ENCODE data around the gene KRTAP10-10. TPM values are rescaled to one million over a fixed set of nuclear protein-coding genes. Genes with fewer than 3 reads are reported as not detected.
"Not testable (repeated sequence)": the region's sequence is repeated elsewhere in the genome, so short reads cannot be mapped to it uniquely, and the experiment has no call there.

KRTAP10-10 gene
- polyA plus RNA-seq, 1 experiment, result not detected

DNA sequence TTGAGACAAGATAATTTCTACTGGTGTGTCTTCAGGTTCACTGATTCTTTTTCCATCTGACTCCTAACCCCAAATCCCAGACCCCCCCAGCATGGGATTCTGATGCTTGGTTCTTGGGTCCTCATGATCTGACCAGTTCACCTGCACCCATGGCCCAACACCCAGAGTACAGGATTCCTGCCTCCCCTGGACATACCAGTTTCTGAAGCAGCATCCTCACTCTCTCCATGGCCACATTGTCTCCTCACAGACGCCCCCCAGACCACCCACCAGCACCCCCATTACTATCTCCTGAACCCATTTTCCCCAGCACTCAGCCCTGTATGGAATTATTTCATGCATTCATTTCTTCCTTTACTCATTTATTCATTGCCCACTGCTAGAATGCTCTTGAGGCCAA is 19.7 kb downstream of the KRTAP10-10 start:
- ChIA-PET POLR2A (no interaction called here), CTCF (no interaction called here)
- Histone ChIP-seq H3K27me3 (ENCODE audit: control insufficient read depth, insufficient read depth, low read length) (no peaks in the 10 kb centered on the region), H3K4me3 (ENCODE audit: low read depth, low read length) (no peak overlapping the region), H3K27ac (ENCODE audit: low read depth, low read length) (no peak overlapping the region), H3K9me3 (ENCODE audit: control insufficient read depth, insufficient read depth, low read length) (peaks cover 16% of the 10 kb centered on the region; the same call in 1 of the 2 replicates)
- DNase-seq (ENCODE audit: low read depth, low spot score), result no peak
- TF ChIP-seq, protein P1, sequence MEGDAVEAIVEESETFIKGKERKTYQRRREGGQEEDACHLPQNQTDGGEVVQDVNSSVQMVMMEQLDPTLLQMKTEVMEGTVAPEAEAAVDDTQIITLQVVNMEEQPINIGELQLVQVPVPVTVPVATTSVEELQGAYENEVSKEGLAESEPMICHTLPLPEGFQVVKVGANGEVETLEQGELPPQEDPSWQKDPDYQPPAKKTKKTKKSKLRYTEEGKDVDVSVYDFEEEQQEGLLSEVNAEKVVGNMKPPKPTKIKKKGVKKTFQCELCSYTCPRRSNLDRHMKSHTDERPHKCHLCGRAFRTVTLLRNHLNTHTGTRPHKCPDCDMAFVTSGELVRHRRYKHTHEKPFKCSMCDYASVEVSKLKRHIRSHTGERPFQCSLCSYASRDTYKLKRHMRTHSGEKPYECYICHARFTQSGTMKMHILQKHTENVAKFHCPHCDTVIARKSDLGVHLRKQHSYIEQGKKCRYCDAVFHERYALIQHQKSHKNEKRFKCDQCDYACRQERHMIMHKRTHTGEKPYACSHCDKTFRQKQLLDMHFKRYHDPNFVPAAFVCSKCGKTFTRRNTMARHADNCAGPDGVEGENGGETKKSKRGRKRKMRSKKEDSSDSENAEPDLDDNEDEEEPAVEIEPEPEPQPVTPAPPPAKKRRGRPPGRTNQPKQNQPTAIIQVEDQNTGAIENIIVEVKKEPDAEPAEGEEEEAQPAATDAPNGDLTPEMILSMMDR (IDR thresholded peaks at IDR 0.05; ENCODE audit: low read depth, low read length), result no peak

DNA sequence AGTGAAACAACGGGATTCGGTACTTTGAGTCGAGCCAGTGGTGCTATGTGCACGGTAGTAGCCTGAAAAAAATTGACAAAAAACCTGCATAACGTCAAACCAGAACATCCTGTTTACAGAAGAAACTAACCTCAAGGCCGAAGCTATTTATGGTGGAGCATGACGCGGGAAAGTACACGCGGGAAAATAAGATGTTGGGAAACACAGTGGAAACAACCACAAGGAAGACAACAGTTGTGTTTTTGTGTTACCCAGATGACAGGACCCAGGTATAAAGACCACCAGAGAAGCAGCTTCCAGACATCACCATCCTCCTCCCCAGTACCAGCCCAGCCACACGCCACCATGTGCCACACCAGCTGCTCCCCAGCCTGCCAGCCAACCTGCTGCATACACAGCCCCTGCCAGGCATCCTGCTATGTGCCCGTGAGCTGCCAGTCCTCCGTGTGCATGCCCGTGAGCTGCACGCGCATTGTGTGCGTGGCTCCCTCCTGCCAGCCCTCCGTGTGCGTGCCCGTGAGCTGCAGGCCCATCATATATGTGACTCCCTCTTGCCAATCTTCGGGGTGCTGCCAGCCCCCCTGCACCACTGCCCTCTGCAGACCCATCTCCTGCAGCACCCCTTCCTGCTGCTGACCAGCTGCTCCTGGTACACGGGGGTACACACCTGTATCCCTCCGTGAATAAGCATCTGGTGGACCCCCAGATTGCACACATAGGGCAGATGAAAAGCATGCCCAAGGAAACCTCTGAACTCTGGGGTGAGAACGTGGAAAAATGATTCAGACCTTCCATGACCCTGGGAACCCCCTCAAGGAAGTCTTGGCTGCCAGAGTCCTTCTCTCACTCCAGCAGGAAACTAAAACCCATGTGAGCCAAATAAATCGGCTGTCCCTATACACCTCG is 20.7 kb downstream of the KRTAP10-10 start, which contains the start of gene KRTAP12-3:
Gene KRTAP12-3, plus strand, starts transcription at position 298 of the 906 bp plus-strand sequence. Its CDS starts 48 bp downstream, at position 346.
- TF ChIP-seq, protein P1 (IDR thresholded peaks at IDR 0.05; ENCODE audit: low read depth, low read length), result no peak
- POLR2A ChIA-PET, result no interaction called here
- H3K4me3 ChIP-seq (ENCODE audit: low read depth, low read length), result no peak within 1 kb of the TSS
- DNase-seq (ENCODE audit: low read depth, low spot score), result no peak
- CTCF ChIA-PET, result no interaction called here
- peaks cover 16% of the 10 kb centered on the region; the same call in 1 of the 2 replicates for H3K9me3 ChIP-seq (ENCODE audit: control insufficient read depth, insufficient read depth, low read length)
- no peaks in the 10 kb centered on the region for H3K27me3 ChIP-seq (ENCODE audit: control insufficient read depth, insufficient read depth, low read length)
- H3K27ac ChIP-seq (ENCODE audit: low read depth, low read length), result no peak within 1 kb of the TSS

DNA sequence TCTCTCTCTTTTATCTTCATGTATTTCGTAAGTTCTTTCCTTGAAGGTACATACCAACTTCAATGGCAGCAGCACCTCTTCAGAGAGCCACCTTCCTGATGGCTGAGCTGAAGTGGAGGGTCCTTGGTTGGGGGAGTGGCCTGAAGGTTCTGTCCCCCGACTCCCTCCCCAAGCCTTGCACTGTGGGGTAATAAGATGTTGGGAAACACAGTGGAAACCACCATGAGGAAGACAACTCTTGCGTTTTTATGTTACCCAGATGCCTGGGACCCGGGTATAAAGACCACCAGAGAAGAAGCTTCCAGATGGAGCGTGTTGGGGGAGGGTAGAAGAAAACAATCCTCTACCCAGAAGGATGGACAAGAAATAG is 21.4 kb downstream of the KRTAP10-10 start:
- Histone ChIP-seq H3K9me3 (ENCODE audit: control insufficient read depth, insufficient read depth, low read length) (peaks cover 14% of the 10 kb centered on the region; the same call in 1 of the 2 replicates), H3K27me3 (ENCODE audit: control insufficient read depth, insufficient read depth, low read length) (no peaks in the 10 kb centered on the region), H3K27ac (ENCODE audit: low read depth, low read length) (no peak overlapping the region), H3K4me3 (ENCODE audit: low read depth, low read length) (no peak overlapping the region)
- no peak for DNase-seq (ENCODE audit: low read depth, low spot score)
- CTCF ChIA-PET, result no interaction called here
- TF ChIP-seq, protein P1 (IDR thresholded peaks at IDR 0.05; ENCODE audit: low read depth, low read length), result no peak
- POLR2A ChIA-PET, result no interaction called here

DNA sequence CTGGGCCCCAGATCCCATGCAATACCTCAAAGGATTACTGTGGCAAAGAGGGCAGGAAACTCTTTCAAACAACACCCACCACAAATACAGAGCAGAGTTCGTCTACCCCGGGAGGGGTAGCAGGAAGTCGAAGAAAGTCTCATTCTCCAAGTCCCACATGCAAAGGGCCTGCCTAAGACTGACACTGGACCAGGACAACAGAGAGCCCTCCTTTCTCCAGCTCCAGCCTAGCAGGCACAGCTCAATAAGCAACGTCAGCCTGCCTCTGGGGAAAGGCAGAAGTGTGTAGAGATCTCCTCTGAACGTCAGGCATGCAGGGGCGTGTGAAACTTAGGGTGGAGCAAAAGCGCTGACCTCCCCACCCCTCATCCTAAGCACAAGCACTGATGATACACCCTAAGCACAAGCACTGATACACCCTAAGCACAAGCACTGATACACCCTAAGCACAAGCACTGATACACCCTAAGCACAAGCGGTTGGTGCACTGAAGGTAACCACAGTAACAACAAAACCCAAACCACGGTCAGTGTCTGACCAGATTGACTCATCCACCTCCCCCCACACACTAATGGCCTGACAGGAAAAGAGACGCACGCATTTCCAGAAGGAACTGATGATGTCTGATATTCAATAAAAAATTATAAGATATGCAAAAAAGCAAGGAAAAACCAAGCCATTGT is 21.9 kb downstream of the KRTAP10-10 start:
- TF ChIP-seq, protein P1 (IDR thresholded peaks at IDR 0.05; ENCODE audit: low read depth, low read length), result no peak
- peaks cover 9% of the 10 kb centered on the region; the same call in 1 of the 2 replicates for H3K9me3 ChIP-seq (ENCODE audit: control insufficient read depth, insufficient read depth, low read length)
- POLR2A ChIA-PET, result no interaction called here
- H3K27me3 ChIP-seq (ENCODE audit: control insufficient read depth, insufficient read depth, low read length), result no peaks in the 10 kb centered on the region
- no peak for DNase-seq (ENCODE audit: low read depth, low spot score)
- H3K4me3 ChIP-seq (ENCODE audit: low read depth, low read length), result no peak overlapping the region
- no peak overlapping the region for H3K27ac ChIP-seq (ENCODE audit: low read depth, low read length)
- CTCF ChIA-PET, result no interaction called here

DNA sequence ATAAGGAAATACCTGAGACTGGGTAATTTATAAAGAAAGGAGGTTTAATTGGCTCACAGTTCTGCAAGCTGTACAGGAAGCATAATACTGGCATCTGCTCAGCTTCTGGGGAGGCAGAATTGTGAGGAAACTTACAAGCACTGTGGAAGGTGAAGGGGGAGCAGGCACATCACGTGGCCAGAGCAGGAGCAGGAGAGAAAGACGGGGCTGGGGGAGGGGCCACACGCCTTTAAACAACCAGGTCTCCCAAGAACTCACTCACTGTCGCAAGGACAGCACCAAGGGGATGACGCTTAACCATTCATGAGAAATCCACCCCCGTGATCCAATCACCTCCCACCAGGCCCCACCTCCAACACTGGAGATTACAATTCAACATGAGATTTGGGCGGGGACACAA is 24.4 kb downstream of the KRTAP10-10 start:
- POLR2A ChIA-PET; H3K9me3 ChIP-seq (ENCODE audit: control insufficient read depth, insufficient read depth, low read length); DNase-seq (ENCODE audit: low read depth, low spot score); H3K27ac ChIP-seq (ENCODE audit: low read depth, low read length); H3K4me3 ChIP-seq (ENCODE audit: low read depth, low read length); CTCF ChIA-PET; H3K27me3 ChIP-seq (ENCODE audit: control insufficient read depth, insufficient read depth, low read length): not testable (repeated sequence)

Measured in AG04450 (cell line).